HG02981 (cell line): Measurements from ENCODE around the gene EDEM1.

Source experiments
- ATAC-seq: cut with Tn5 transposase; IDR thresholded peaks from one replicate; pipeline ENCODE4 v1.9.1; 2021; ENCODE audit warnings: mild to moderate bottlenecking, moderate library complexity; ENCODE audit not compliant: unreplicated experiment

The EDEM1 gene

GRCh38 chr3:5198313-5198677, 10.8 kb downstream of the EDEM1 start:
- ATAC-seq, result no peak

- ATAC-seq, result peak; percentile 37
Observed at GRCh38 chr3:5198986-5199731, 11.7 kb downstream of the EDEM1 start.

GRCh38 chr3:5201536-5201935, 14.0 kb downstream of the EDEM1 start:
- no peak for ATAC-seq

- ATAC-seq, result no peak
Observed at GRCh38 chr3:5202222-5202621, 14.7 kb downstream of the EDEM1 start.

GRCh38 chr3:5205165-5205941, 17.8 kb downstream of the EDEM1 start:
- peak; percentile 100 for ATAC-seq

- ATAC-seq, result no peak
Observed at GRCh38 chr3:5210926-5211325, 23.4 kb downstream of the EDEM1 start.

GRCh38 chr3:5212628-5213573, 25.4 kb downstream of the EDEM1 start:
- ATAC-seq, result no peak

- no peak for ATAC-seq
Observed at GRCh38 chr3:5213574-5213966, 26.1 kb downstream of the EDEM1 start.

GRCh38 chr3:5214352-5214751, 26.8 kb downstream of the EDEM1 start:
- ATAC-seq, result no peak

- ATAC-seq, result no peak
Observed at GRCh38 chr3:5217824-5218595, 30.5 kb downstream of the EDEM1 start.

GRCh38 chr3:5218815-5219214, 31.3 kb downstream of the EDEM1 start:
- ATAC-seq, result no peak

GRCh38 chr3:5219216-5219615, 31.7 kb downstream of the EDEM1 start:
- no peak for ATAC-seq

GRCh38 chr3:5220193-5220592, 32.7 kb downstream of the EDEM1 start:
- no peak for ATAC-seq

GRCh38 chr3:5220667-5221431, 33.3 kb downstream of the EDEM1 start:
- no peak for ATAC-seq

- no peak for ATAC-seq
Observed at GRCh38 chr3:5221701-5222100, 34.2 kb downstream of the EDEM1 start.

GRCh38 chr3:5222283-5223005, 34.9 kb downstream of the EDEM1 start:
- no peak for ATAC-seq

- no peak for ATAC-seq
Observed at GRCh38 chr3:5226783-5227182, 39.3 kb downstream of the EDEM1 start.

- no peak for ATAC-seq
Observed at GRCh38 chr3:5227812-5228211, 40.3 kb downstream of the EDEM1 start.

- no peak for ATAC-seq
Observed at GRCh38 chr3:5229414-5229813, 41.9 kb downstream of the EDEM1 start.
